ENCODE results near the gene CAPZA2.

CAPZA2 gene

DNA sequence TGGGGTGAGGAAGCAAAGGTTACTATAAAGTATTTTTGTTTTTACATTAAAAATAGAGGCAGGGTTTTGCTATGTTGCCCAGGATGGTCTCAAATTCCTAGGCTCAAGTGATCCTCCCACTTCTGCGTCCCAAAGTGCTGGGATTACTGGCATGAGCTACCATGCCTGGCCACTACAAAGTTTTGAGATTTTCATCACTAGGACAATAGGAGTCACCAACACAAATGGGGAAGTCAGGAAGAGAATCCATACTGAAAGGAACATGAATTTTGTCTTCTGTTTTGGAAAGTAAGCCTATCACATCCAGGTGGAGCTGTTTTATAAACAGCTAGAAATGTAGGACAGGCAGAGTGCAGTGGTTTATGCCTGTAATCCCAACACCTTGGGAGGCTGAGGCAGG, 20.0 kb upstream of the CAPZA2 start:
- Mint-ChIP-seq H3K27me3 (peaks cover 17% of the 10 kb centered on the region), H3K9me3 (no peaks in the 10 kb centered on the region), H3K4me3 (no peak overlapping the region)

GRCh38 chr7:116843378-116843777, 19.0 kb upstream of the CAPZA2 start:
- H3K27ac Mint-ChIP-seq, result no peak overlapping the region

More for the DNA sequence above, 20.0 kb upstream of the CAPZA2 start:
- H3K27ac Mint-ChIP-seq, result no peak overlapping the region
- H3K36me3 Mint-ChIP-seq (ENCODE audit: low read depth), result no peaks in the 10 kb centered on the region
- peaks cover 13% of the 10 kb centered on the region for H3K4me1 Mint-ChIP-seq (ENCODE audit: low read depth)

GRCh38 chr7:116851175-116851574, 11.2 kb upstream of the CAPZA2 start:
- no peak overlapping the region for H3K27ac Mint-ChIP-seq
- no peaks in the 10 kb centered on the region for H3K36me3 Mint-ChIP-seq (ENCODE audit: low read depth)
- H3K9me3 Mint-ChIP-seq, result no peaks in the 10 kb centered on the region
- H3K4me1 Mint-ChIP-seq (ENCODE audit: low read depth), result no peaks in the 10 kb centered on the region
- no peak overlapping the region for H3K4me3 Mint-ChIP-seq
- H3K27me3 Mint-ChIP-seq, result peaks cover 28% of the 10 kb centered on the region

More at GRCh38 chr7:116843378-116843777, 19.0 kb upstream of the CAPZA2 start:
- peak overlapping the region; percentile 9 for H3K4me3 Mint-ChIP-seq
- H3K27me3 Mint-ChIP-seq, result peaks cover 19% of the 10 kb centered on the region
- no peaks in the 10 kb centered on the region for H3K36me3 Mint-ChIP-seq (ENCODE audit: low read depth)
- no peaks in the 10 kb centered on the region for H3K9me3 Mint-ChIP-seq
- peaks cover 13% of the 10 kb centered on the region for H3K4me1 Mint-ChIP-seq (ENCODE audit: low read depth)

- Mint-ChIP-seq H3K36me3 (ENCODE audit: low read depth) (no peaks in the 10 kb centered on the region), H3K27ac (no peak overlapping the region), H3K9me3 (no peaks in the 10 kb centered on the region), H3K4me3 (no peak overlapping the region), H3K27me3 (peaks cover 30% of the 10 kb centered on the region), H3K4me1 (ENCODE audit: low read depth) (no peaks in the 10 kb centered on the region)
Measured at GRCh38 chr7:116851671-116852070, 10.7 kb upstream of the CAPZA2 start.

DNA sequence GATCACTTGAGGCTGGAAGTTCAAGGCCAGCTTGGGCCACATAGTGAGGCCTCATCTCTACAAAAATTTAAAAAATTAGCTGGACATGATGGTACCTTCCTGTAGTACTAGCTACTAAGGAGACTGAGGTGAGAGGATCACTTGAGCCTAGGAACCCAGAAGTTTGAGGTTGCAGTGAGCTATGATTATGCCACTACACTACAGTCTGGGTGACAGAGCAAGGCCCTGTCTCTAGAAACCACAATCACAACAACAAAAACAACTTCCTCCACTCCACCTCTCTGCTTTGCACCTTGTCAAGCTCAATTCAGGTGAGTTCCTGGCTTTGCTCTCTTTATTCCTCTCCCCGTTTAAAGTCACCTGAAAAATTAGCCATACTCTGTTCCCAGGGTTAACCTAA, 8.3 kb upstream of the CAPZA2 start:
- peaks cover 39% of the 10 kb centered on the region for H3K27me3 Mint-ChIP-seq
- no peak overlapping the region for H3K27ac Mint-ChIP-seq
- no peaks in the 10 kb centered on the region for H3K9me3 Mint-ChIP-seq
- H3K4me3 Mint-ChIP-seq, result no peak overlapping the region
- H3K4me1 Mint-ChIP-seq (ENCODE audit: low read depth), result peaks cover under 1% of the 10 kb centered on the region
- no peaks in the 10 kb centered on the region for H3K36me3 Mint-ChIP-seq (ENCODE audit: low read depth)

GRCh38 chr7:116857052-116857451, 5.3 kb upstream of the CAPZA2 start:
- Mint-ChIP-seq H3K4me1 (ENCODE audit: low read depth) (peaks cover 12% of the 10 kb centered on the region), H3K27me3 (peaks cover 23% of the 10 kb centered on the region), H3K4me3 (no peak overlapping the region), H3K36me3 (ENCODE audit: low read depth) (no peaks in the 10 kb centered on the region), H3K9me3 (no peaks in the 10 kb centered on the region), H3K27ac (no peak overlapping the region)

DNA sequence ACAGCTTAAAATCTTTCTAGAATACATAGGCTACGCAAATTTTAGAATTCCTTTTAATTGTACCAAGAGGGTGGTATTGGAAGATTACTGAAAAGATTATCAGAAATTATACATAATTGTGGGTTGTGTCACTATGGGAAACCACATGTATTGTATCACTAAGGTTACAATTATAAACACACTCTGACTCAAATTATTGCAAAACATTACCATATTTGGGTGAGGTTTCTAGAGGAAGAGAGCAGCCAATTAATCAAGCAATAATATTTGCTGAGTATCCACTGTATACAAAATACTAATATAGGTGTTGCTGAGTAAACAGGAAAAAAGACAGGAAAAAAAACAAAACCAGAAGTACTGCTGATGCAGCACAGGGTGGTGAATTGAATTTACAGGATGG, 3.1 kb upstream of the CAPZA2 start:
- Mint-ChIP-seq H3K4me3 (no peak overlapping the region), H3K36me3 (ENCODE audit: low read depth) (no peaks in the 10 kb centered on the region), H3K27ac (no peak overlapping the region), H3K9me3 (no peaks in the 10 kb centered on the region), H3K4me1 (ENCODE audit: low read depth) (peaks cover 21% of the 10 kb centered on the region), H3K27me3 (peaks cover 22% of the 10 kb centered on the region)

DNA sequence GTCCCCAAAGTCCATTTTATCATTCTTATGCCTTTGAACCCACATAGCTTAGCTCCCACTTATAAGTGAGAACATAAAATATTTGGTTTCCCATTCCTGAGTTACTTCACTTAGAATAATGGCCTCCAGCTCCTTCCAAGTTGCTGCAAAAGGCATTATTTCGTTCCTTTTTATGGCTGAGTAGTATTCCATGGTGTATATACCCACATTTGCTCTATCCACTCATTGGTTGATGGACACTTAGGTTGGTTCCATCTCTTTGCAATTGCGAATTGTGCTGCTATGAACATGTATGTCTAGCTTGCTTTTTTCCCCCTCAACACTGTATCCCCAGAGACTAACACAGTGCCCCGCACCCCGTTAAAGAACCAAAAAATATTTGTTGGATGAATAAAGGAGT, 670 bp upstream of the CAPZA2 start:
- Mint-ChIP-seq H3K27ac (peak overlapping the region; percentile 73), H3K4me1 (ENCODE audit: low read depth) (peaks cover 40% of the 10 kb centered on the region), H3K36me3 (ENCODE audit: low read depth) (peaks cover 12% of the 10 kb centered on the region), H3K27me3 (peaks cover 16% of the 10 kb centered on the region), H3K9me3 (no peaks in the 10 kb centered on the region), H3K4me3 (peak overlapping the region; percentile 89)

DNA sequence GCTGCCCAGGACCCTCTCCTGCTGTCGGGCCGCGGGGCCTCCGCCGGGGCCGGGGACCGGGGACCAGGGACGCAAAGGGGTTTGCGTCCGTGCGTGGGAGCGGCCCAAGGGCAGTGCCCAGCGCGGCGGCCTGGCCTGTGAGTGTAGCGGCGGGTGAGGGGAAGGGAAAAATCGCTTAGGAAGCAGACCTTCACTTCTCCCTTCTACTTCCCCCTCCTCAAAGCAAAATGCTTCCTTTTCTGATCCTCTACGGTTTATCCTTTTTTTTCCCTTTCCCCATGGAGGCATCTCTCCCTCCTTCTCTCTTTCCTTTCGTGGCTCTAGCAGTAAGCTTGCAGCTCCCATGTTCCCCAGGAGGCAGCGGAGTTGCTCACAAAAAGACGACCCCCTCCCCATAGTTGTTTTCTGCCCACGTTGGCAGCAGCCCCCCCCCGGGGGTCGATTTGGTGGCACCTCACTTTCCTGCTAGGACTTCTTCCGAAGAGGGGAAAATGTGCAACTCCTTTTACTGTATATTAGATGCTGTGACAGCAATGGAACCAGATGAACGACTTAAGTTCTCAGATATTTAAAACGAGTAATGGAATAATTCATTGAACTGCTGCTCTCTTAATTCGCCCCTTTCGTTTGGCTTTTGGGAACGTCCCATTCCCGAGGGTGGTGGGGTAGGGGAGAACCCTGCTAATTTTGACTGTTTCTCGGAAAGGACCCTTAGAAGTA, 724 bp downstream of the CAPZA2 start:
- Mint-ChIP-seq H3K27me3 (peaks cover 8% of the 10 kb centered on the region), H3K36me3 (ENCODE audit: low read depth) (peaks cover 23% of the 10 kb centered on the region), H3K4me3 (peak overlapping the region; percentile 99), H3K9me3 (no peaks in the 10 kb centered on the region), H3K27ac (peak overlapping the region; percentile 90), H3K4me1 (ENCODE audit: low read depth) (peaks cover 54% of the 10 kb centered on the region)

DNA sequence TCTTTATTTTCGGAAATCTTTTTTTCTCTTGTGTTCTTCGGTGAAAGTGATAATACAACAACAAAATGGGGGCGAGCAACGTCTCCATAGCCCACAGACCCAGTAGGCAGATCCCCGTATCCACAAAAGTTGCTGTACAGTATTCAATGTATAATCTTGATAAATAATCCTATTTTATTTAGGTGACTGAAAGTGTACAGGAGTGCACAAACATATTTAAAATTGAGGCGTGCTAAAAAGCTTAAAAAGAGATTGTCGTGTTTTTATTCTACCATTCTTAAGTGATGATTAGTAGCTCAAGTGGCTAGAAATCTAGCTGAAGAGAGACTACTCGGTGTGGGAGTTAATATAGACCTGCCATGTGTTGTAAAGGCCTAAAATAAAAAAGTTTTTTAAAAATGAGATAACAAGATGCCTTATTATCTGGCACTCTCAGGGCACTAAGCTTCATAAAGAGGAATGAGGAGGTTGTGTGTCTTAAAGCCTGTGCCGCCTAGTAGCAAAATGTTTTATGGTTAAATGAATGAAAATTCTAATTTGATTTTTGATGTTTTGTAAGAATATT, 1.6 kb downstream of the CAPZA2 start:
- Mint-ChIP-seq H3K27ac (peak overlapping the region; percentile 90), H3K4me3 (peak overlapping the region; percentile 99), H3K27me3 (peaks cover 5% of the 10 kb centered on the region), H3K4me1 (ENCODE audit: low read depth) (peaks cover 59% of the 10 kb centered on the region), H3K9me3 (no peaks in the 10 kb centered on the region), H3K36me3 (ENCODE audit: low read depth) (peaks cover 23% of the 10 kb centered on the region)

DNA sequence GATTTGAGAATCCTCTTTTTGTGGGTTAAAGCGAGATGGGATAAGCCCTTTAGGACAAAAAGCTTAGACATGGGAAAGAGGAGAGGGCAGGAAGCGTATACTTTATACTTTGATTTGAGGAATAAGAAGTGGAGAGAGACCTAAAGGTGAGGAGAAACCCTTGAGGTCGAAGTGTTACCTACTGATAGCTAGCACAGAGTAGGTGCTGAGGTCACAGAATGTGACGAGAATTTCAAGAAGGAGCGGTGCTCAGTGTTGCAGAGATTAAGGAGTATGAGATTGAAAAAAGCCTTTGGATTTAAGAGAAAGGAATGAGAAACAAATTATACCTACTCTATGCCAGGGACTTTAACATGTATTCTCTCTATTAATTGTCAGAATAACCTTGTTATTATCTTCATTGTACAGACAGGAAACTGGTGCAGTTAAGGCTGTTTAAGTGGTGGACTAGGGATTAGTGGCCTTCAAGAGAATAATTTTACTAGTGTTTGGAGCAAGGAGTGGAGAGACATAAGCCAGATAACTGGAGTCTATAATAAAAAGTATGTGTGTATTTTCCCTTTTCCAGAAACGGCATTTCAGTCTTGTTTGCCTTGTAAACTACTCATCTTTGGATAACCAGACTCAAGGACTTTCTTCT, 8.8 kb downstream of the CAPZA2 start:
- no peaks in the 10 kb centered on the region for H3K9me3 Mint-ChIP-seq
- H3K27me3 Mint-ChIP-seq, result no peaks in the 10 kb centered on the region
- no peak overlapping the region for H3K4me3 Mint-ChIP-seq
- H3K27ac Mint-ChIP-seq, result peak overlapping the region; percentile 19
- peaks cover 85% of the 10 kb centered on the region for H3K4me1 Mint-ChIP-seq (ENCODE audit: low read depth)
- peaks cover 45% of the 10 kb centered on the region for H3K36me3 Mint-ChIP-seq (ENCODE audit: low read depth)

DNA sequence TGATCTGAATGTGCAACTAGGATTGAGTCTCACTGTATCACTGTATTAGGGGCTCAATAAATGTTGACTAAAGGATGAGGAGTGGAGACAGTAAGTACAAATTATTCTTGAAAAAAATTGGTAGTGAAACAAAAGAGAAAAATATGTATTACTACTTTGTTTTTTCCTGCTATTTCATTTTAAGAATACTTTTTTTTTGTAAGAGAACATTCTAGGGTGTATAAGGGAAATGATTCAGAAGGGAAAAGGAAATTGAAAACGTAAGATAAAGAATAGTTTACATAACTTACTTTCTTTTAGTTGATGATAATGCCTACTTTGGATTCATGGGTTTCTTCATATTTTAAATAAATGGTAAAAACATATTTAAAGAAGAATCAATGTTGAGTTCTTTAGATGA, 9.6 kb downstream of the CAPZA2 start:
- H3K9me3 Mint-ChIP-seq, result no peaks in the 10 kb centered on the region
- peak overlapping the region; percentile 75 for H3K27ac Mint-ChIP-seq
- no peak overlapping the region for H3K4me3 Mint-ChIP-seq
- peaks cover 77% of the 10 kb centered on the region for H3K4me1 Mint-ChIP-seq (ENCODE audit: low read depth)
- H3K27me3 Mint-ChIP-seq, result no peaks in the 10 kb centered on the region
- peaks cover 39% of the 10 kb centered on the region for H3K36me3 Mint-ChIP-seq (ENCODE audit: low read depth)

- Mint-ChIP-seq H3K4me1 (ENCODE audit: low read depth) (peaks cover 64% of the 10 kb centered on the region), H3K9me3 (no peaks in the 10 kb centered on the region), H3K27me3 (no peaks in the 10 kb centered on the region), H3K36me3 (ENCODE audit: low read depth) (peaks cover 30% of the 10 kb centered on the region), H3K27ac (no peak overlapping the region), H3K4me3 (no peak overlapping the region)
Measured at GRCh38 chr7:116873619-116874018, 11.2 kb downstream of the CAPZA2 start.

DNA sequence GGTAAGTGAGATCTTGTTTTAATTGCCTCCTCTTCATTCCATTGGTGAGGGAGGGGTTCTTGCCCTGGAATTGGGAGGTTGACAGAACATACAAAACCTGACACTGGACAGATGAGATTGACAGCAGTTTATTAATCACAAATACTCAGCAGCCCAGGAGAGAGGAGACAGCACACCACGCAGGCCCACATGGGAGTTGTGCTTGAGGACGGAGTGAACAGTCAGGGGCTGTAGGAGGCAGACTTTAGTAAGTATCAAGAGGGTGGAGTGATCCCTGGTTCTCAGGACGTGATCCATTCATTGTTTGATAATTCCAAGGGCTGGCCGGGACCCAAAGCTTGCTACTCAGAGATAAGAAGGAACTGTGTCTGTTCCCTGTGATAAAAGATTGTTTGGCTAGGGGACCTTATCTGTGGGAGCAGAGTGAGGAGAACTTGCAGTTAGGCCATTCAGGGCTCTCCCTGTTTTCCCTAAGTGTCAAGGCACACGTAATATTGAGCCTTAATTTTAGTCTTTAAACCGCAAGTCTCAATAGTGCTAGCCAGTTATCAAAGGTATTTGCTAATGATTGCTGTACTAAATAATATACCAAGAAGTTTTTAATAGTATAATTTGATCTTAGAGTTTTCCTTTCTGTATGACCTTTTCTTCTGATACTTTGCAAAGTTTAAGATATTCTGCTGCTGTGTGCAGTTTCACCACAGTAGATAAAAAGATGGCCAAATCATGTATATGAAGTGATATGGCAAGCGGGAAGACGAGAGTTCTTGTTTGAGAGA, 14.5 kb downstream of the CAPZA2 start:
- H3K4me3 Mint-ChIP-seq, result no peak overlapping the region
- no peaks in the 10 kb centered on the region for H3K9me3 Mint-ChIP-seq
- no peaks in the 10 kb centered on the region for H3K27me3 Mint-ChIP-seq
- peaks cover 38% of the 10 kb centered on the region for H3K4me1 Mint-ChIP-seq (ENCODE audit: low read depth)
- H3K27ac Mint-ChIP-seq, result no peak overlapping the region
- peaks cover 24% of the 10 kb centered on the region for H3K36me3 Mint-ChIP-seq (ENCODE audit: low read depth)

Data from stimulated activated naive CD8-positive, alpha-beta T cell treated with anti-CD3 and anti-CD28 coated beads, Interleukin-15, Interleukin-2, amounts not matched to agents 100 ng/mL and 50 ng/mL, for 24 hours (primary cell).